ENCODE data around the gene MEN1. TPM values are rescaled to one million over a fixed set of nuclear protein-coding genes. Genes with fewer than 3 reads are reported as not detected.

Gene MEN1
- total and polyA plus RNA-seq, 2 of the 13 experiments (the other 11 are each of a cell fraction or from before 2014, with no cell fraction given): 20.5 to 27.3 TPM

- TF ChIP-seq ZBTB40 (IDR thresholded peaks at IDR 0.05) (no peak), ZBTB40 (CRISPR knock-in tag; IDR thresholded peaks at IDR 0.05) (no peak; the same call in 1 of the 2 replicates), ZNF3 (CRISPR knock-in tag; IDR thresholded peaks at IDR 0.05) (peak; percentile 54; the same call in 1 of the 2 replicates), FOSL1 (CRISPR knock-in tag; IDR thresholded peaks at IDR 0.05; ENCODE audit: borderline replicate concordance) (no peak), ZNF768 (CRISPR knock-in tag; IDR thresholded peaks at IDR 0.05) (peak; percentile 100), MXD4 (CRISPR knock-in tag; IDR thresholded peaks at IDR 0.05) (no peak), ZNF598 (CRISPR knock-in tag; IDR thresholded peaks at IDR 0.05; ENCODE audit: borderline replicate concordance) (no peak; the same call in 1 of the 2 replicates), PRDM10 (CRISPR knock-in tag; IDR thresholded peaks at IDR 0.05; ENCODE audit: low read depth) (no peak), ZGPAT (CRISPR knock-in tag; IDR thresholded peaks at IDR 0.05) (peak; percentile 44; the same call in 1 of the 2 replicates), KLF11 (CRISPR knock-in tag; IDR thresholded peaks at IDR 0.05) (peak; percentile 48; the same call in 1 of the 2 replicates), PATZ1 (CRISPR knock-in tag; IDR thresholded peaks at IDR 0.05) (peak; percentile 75; the same call in 1 of the 2 replicates), ZNF430 (CRISPR knock-in tag; IDR thresholded peaks at IDR 0.05) (no peak; the same call in 1 of the 2 replicates), ZNF562 (CRISPR knock-in tag; IDR thresholded peaks at IDR 0.05; ENCODE audit: borderline replicate concordance) (no peak)
Measured at GRCh38 chr11:64846998-64847666, 36.8 kb upstream of the MEN1 start (continued).

All from HepG2 (cell line).